H1 (cell line): Measurements from ENCODE around the gene PRSS53. TPM values are rescaled to one million over a fixed set of nuclear protein-coding genes. Genes with fewer than 3 reads are reported as not detected.

Source experiments
- CHD1 ChIP-seq: IDR thresholded peaks from 2 replicates; pipeline ENCODE4 v1.6.1; 2012; ENCODE audit warnings: low read depth, low read length, improper control_type of control experiment
- TAF7 ChIP-seq: optimal IDR thresholded peaks from 2 replicates; pipeline ENCODE3; 2011; ENCODE audit warnings: low read depth, mild to moderate bottlenecking, inconsistent platforms, low read length, moderate library complexity, borderline replicate concordance
- polyA plus RNA-seq, 7 experiments: library from polyadenylated mRNA; depleted of rRNA in 3 of 7; stranded (reverse) in 5 of 7; unstranded in 2 of 7; fragments of >200 nt in 5 of 7; fragments of 200-250 nt in 2 of 7; gene quantifications; 1 replicate in 5 of 7; 2 replicates in 1 of 7; 4 replicates in 1 of 7; pipeline versions ENCODE4 v1.2.1 to v1.2.3, GENCODE V29; 2011 to 2013; ENCODE audit warnings: missing spikeins in 2 of 7, mixed read lengths in 2 of 7
- total RNA-seq: library from RNA; stranded (reverse); fragmentation: NEBNext Ultra II Directional; extraction: Animal tissue kit (Norgen Biotek cat#: 25700); gene quantifications from 2 replicates; pipeline ENCODE4 v1.2.1, GENCODE V29; 2021

PRSS53 gene
- total and polyA plus RNA-seq, 2 of the 8 experiments (the other 6 are each of a cell fraction or from before 2014, with no cell fraction given), result 1.7 to 2.6 TPM

DNA sequence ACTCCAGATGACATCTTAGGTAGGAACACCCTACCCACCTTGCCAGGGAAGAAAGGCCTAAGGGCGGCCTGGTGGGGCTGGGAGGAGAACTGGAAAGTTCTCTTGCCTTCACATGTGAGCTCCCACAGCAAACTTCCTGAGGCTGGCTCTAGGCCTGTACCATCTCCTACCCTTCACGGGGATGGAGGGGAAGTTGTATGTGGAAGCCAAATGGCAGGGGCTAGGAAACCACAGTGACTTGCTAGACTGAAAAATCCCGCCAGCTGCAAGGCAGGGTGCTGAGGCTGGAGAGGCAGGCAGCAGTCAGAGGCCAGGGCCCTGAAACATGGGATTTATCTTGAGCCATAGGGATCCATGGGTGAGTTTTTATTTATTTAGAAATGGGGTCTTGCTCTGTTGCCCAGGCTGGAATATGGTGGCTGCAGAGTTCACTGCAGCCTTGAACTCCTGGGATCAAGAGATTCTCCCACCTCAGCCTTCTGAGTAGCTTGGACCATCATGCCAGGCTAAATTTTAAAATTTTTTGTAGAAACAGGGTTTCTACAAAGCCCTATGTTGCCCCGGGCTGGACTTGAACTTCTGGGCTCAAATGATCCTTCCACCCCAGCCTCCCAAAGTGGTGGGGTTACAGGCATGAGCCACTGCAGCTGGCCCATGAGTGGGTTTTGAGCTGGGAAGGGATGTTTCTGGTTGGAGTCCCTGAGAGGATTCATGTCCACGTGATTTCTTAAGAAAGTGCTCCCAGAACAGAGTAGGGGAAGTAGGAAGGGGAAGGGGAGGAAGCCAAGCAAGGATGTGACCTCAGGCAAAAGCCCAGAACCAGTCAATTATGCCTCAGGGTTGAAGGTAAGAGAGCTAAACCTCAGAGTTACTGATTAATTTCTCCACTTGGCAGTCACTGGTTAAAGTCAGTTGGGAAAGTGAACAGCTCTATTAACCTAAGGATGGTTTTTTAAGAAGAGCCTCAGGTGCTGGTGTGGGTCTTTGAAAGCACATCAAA is 24.7 kb upstream of the PRSS53 start (continued):
- TF ChIP-seq TAF7 (no peak), CHD1 (no peak)
